ENCODE measurements around the gene IGFL4.

The IGFL4 gene

GRCh38 chr19:46042252-46042883 is 1.6 kb upstream of the IGFL4 start:
- H3K4me3 ChIP-seq (ENCODE audit: low read length) = no peak overlapping the region
- TF ChIP-seq CTCF (conservative IDR thresholded peaks at IDR 0.05; ENCODE audit: low read depth, low read length) = no peak
- DNase-seq (ENCODE audit: low read depth) = no peak

GRCh38 chr19:46040125-46040524 is 677 bp downstream of the IGFL4 start:
- no peak for TF ChIP-seq CTCF (conservative IDR thresholded peaks at IDR 0.05; ENCODE audit: low read depth, low read length)
- H3K4me3 ChIP-seq (ENCODE audit: low read length) = no peak overlapping the region
- no peak for DNase-seq (ENCODE audit: low read depth)

- TF ChIP-seq CTCF (conservative IDR thresholded peaks at IDR 0.05; ENCODE audit: low read depth, low read length) = no peak
- no peak overlapping the region for H3K4me3 ChIP-seq (ENCODE audit: low read length)
- DNase-seq (ENCODE audit: low read depth) = no peak
These were observed 4.1 kb downstream of the IGFL4 start for GRCh38 chr19:46036744-46037128.

- H3K4me3 ChIP-seq (ENCODE audit: low read length) = no peak overlapping the region
- no peak for DNase-seq (ENCODE audit: low read depth)
- TF ChIP-seq CTCF (conservative IDR thresholded peaks at IDR 0.05; ENCODE audit: low read depth, low read length) = no peak
These were observed 4.6 kb downstream of the IGFL4 start for GRCh38 chr19:46035986-46036743.

- no peak for TF ChIP-seq CTCF (conservative IDR thresholded peaks at IDR 0.05; ENCODE audit: low read depth, low read length)
- no peak for DNase-seq (ENCODE audit: low read depth)
- H3K4me3 ChIP-seq (ENCODE audit: low read length) = no peak overlapping the region
These were observed 5.3 kb downstream of the IGFL4 start for GRCh38 chr19:46035546-46035945.

- H3K4me3 ChIP-seq (ENCODE audit: low read length) = no peak overlapping the region
- TF ChIP-seq CTCF (conservative IDR thresholded peaks at IDR 0.05; ENCODE audit: low read depth, low read length) = no peak
- no peak for DNase-seq (ENCODE audit: low read depth)
These were observed 7.4 kb downstream of the IGFL4 start for GRCh38 chr19:46033401-46033800.

GRCh38 chr19:46032597-46033025 is 8.2 kb downstream of the IGFL4 start:
- DNase-seq (ENCODE audit: low read depth) = no peak
- no peak for TF ChIP-seq CTCF (conservative IDR thresholded peaks at IDR 0.05; ENCODE audit: low read depth, low read length)
- H3K4me3 ChIP-seq (ENCODE audit: low read length) = no peak overlapping the region

Measured in retinal pigment epithelial cell (primary cell).